HG03571 (cell line): ENCODE measurements around the gene PLSCR1.

ENCODE experiments used
- ATAC-seq: cut with Tn5 transposase; IDR thresholded peaks from one replicate; pipeline ENCODE4 v1.9.1; 2021; ENCODE audit not compliant: unreplicated experiment

The PLSCR1 gene

GRCh38 chr3:146544002-146544928 lies at the start of gene PLSCR1:
Gene PLSCR1 (minus strand): TSS chr3:146544607. CDS start chr3:146536552, 8,055 bp downstream.
- ATAC-seq, result peak; percentile 87

DNA sequence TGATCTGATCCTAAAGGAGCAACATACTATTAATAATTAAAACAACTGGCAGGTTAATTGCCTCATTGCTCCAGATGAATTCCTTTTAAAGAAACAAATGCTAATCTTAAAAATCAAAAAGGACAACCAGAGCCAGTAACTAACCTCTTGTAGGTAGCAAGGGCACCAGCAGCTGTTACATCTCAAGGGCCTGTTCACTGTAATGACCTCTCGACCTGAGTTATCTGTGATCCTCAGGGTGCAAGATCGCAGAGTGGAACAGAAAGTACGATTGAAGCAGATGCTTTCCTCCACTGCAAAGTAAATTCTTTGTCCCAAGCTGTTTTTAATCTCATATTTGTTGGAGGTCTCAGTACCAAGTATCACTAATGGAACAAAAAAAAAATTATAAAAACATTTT lies 49.4 kb upstream of the PLSCR1 start:
- no peak for ATAC-seq

DNA sequence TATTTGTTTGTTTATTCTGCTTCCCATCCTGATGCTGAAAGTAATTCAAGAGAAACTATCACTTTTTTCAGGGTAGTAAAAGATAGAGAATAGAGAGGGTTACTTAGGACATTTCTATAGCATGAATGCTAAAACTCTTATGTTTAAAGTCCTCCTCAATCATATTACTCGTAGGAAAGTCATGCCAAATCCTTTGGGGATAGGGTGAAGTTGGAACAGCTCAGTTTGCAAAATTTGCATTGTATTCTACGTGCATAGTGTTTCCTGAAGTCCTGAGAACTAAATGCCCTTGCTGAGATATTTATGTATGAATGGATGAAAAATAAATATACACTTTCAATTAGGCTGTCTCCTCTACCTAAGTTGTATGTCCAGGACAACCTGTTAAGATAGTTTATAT lies 46.1 kb upstream of the PLSCR1 start:
- no peak for ATAC-seq

DNA sequence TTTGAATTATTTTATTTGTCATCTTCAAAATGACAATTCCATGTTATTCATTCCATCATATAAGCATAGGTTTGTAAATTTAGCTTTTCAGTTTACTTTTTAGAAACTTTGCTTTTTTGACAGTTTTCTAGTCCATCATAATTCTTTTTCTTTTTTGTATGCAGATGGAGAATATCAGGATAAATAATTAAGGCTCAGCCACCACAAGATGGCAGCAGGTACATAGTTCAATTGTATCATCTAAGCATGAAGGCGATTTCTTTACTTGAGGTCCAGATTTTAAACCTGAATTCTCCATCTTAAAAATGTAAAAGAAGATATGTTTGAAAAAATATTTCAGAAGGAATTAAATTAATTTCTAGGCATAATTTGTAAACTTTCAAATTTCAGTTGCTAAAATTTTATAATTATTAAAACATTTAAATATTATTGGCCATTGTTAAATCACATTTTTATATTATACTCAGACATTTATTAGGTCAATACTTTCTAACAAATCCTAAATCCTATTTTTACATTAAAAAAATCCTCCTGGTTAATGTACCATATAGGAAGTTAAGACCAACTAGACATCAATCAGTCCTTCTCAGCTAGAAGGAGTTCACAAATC lies 45.6 kb upstream of the PLSCR1 start:
- no peak for ATAC-seq

- no peak for ATAC-seq
These were observed 40.7 kb upstream of the PLSCR1 start for GRCh38 chr3:146585156-146585555.

GRCh38 chr3:146581951-146582467 lies 37.6 kb upstream of the PLSCR1 start:
- ATAC-seq, result no peak

GRCh38 chr3:146581080-146581601 lies 36.7 kb upstream of the PLSCR1 start:
- ATAC-seq, result no peak

GRCh38 chr3:146577662-146578061 lies 33.3 kb upstream of the PLSCR1 start:
- no peak for ATAC-seq

DNA sequence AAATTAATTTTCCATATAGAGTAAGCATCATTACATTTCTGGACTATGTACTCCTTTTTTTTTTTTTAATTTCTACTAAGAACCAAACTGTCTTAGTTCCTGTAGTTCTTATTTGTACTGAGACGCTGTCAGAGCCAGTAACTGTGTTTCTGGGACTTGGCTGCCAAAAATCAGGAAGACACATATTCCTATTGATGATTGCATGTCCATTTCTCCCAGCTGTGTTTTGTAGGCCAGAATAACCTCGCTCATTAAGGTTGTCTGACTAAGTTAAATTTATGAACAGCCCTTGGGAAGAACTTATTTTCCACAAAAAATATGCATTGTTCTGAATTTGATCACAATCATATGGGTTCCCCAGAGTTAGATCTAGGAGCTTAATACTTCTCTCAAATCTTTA lies 31.2 kb upstream of the PLSCR1 start:
- ATAC-seq, result no peak

DNA sequence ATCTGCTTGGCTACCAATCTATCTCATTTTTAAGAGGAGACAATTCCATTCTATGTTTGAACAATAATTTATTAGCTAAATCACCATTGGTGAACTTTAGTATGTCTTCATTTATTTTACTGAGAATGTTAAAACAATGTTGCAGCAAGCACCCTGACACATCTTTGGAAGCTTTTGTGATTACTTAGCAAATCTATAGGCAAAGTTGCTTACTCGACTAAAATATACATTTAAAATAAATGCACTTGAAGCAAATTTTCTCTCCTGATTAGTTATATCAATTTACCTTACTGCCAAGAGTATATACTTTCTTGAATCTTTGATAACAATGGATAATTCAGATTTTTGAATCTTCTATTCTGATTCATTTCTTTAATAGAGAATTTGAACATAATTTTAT lies 29.8 kb upstream of the PLSCR1 start:
- ATAC-seq, result no peak

DNA sequence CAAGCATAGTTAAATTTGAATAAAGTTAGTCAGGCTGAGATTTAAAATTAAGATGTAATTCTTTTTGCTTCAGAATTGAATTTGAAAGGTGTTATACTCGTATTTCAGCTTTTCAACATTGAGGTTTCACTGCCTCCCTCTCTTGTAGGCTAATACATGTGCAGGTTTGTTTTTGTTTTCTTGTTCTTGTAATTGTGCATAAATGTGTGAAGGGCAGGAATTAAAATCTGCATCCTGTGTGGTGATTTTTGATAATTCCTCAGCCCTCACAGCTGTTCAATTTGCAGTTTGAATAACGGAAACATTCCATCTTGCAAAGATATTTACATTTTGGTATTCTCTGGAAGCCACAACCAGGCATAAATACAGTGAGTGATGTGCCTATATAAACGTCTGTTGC lies 24.9 kb upstream of the PLSCR1 start:
- no peak for ATAC-seq

DNA sequence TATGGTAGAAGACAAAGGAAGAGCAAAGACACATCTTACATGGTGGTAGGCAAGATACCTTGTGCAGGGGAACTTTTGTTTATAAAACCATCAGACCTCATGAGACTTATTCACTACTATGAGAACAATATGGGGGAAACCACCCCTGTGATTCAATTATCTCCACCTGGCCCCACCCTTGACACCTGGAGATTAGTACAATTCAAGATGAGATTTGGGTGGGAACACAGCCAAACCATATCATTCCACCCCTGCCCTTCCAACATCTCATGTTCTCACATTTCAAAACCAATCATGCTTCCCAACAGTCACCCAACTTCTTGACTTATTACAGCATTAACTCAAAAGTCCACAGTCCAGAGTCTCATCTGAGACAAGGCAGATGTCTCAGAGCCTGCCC lies 21.7 kb upstream of the PLSCR1 start:
- ATAC-seq, result no peak

GRCh38 chr3:146561879-146562278 lies 17.5 kb upstream of the PLSCR1 start:
- no peak for ATAC-seq

DNA sequence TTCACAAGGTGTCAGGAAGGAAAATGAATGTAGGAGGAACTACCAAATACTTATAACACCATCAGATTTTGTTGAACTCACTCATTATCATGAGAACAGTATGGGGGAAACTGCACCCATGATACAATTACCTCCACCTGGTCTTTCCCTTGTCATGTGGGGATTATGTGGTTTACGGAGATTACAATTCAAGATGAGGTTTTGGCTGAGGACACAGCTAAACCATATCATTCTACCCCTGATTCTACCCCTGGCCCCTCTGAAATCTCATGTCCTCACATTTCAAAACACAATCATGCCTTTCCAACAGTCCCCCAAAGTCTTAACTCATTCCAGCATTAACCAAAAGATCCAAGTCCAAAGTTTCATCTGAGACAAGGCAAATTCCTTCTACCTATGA lies 17.1 kb upstream of the PLSCR1 start:
- no peak for ATAC-seq

DNA sequence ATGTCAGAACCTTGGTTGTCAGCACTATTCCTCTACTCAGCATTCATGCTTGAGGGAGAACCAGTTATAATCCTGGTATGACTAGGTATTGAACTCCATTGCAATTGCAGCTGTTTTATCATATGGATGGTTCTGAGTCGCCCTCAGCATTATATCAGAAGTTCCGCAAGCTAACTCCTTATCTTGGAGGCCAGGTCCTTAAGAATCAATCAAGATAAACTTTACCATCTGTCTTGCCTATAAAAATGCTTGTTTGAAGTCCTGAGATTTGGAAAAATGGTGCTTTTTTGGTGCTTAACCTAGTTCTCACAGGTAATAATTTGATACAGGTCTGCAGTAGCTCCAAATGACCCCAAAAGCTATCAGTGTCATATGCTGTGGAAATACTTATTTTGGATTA lies 16.3 kb upstream of the PLSCR1 start:
- no peak for ATAC-seq

GRCh38 chr3:146559388-146559787 lies 15.0 kb upstream of the PLSCR1 start:
- no peak for ATAC-seq

DNA sequence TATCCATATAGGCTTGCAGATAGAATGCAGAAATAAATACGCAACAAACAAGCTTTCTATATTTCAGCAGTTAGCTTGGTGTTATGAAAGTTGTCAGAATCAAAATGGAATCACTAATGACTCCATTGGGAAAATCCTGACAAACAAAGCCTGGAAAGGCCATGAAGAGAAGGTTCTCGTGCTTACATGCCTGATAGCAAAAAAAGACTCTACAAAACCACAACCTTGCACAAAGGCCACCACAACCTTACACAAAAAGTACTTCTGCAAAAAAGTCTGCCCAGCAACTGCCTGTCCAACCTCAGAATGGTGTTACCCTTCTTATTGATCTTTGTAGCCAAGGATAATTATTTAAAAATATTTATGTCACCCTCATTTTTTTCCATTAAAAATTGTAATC lies 14.4 kb upstream of the PLSCR1 start:
- no peak for ATAC-seq

GRCh38 chr3:146557745-146558144 lies 13.3 kb upstream of the PLSCR1 start:
- no peak for ATAC-seq

DNA sequence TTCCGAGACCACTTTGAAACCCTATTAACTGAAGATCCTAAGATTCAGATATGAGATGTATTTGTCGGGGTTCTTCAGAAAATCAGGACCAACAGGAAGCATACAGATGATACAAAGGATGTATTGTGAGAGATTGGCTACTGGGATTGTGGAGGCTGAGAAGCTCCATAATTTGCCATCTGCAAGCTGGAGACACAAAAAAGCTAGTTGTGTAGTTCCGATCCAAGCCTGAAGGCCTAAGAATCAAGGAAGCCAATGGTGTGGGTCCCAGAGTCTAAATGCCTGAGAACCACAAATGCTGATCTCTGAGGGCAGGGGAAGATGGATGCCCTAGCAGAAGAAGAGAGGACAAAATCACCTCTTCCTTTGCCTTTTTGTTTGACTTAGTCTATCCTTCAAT lies 10.9 kb upstream of the PLSCR1 start:
- ATAC-seq, result no peak

GRCh38 chr3:146554151-146554760 lies 9.8 kb upstream of the PLSCR1 start:
- ATAC-seq, result no peak

DNA sequence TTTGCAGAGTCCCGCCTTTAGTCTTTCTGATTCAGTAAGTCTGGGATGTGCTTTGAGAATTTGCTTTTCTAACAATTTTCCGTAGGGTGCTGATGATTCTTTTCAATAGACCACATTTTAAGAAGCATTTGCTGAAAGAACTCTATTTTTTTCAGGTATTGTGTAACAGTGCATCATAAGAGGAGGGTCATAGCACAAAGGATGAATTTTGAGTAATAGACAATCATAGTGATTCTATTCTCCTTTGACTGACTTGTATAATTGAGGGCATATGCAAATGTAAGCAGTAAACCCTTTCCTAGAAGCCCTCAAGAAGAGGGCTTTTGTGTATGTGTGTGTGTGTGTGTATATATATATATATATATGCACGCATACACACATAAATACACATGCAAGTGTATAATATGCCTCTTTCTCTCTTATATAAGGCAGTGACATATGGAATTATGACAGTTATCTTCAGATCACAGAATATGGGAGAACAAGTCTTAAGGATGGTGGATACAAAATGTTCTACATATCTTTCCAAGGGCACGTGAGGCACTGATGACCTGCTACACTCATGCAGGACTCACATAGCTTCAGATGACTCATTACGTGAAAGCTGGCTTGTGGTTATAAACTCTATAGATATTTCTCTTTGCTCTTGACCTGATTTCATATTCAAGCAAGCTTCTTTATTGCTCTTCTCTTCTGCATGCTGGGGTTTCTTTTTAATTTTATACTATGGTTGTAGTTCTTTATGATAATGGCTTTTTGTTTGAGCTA lies 6.5 kb upstream of the PLSCR1 start:
- ATAC-seq, result peak; percentile 92
